GM18907 (cell line): ENCODE data around the gene S100A13.
A peak's percentile ranks its signal among the peaks of the same experiment; 100 is the strongest.
"Not testable (repeated sequence)": the region's sequence is repeated elsewhere in the genome, so short reads cannot be mapped to it uniquely, and the experiment has no call there.

ENCODE experiments used
- ATAC-seq: cut with Tn5 transposase; IDR thresholded peaks from one replicate; pipeline ENCODE4 v1.9.1; 2021; ENCODE audit warnings: mild to moderate bottlenecking, moderate library complexity; ENCODE audit not compliant: unreplicated experiment

S100A13 gene

GRCh38 chr1:153649137-153649862, 22.0 kb upstream of the S100A13 start:
- ATAC-seq: no peak

- ATAC-seq: no peak
Measured at GRCh38 chr1:153648000-153648643, 20.8 kb upstream of the S100A13 start.

GRCh38 chr1:153647346-153647714, 20.0 kb upstream of the S100A13 start:
- ATAC-seq: no peak

GRCh38 chr1:153646672-153647345, 19.5 kb upstream of the S100A13 start:
- no peak for ATAC-seq

GRCh38 chr1:153643816-153644215, 16.5 kb upstream of the S100A13 start:
- ATAC-seq: no peak

GRCh38 chr1:153643100-153643499, 15.8 kb upstream of the S100A13 start:
- ATAC-seq: no peak

- no peak for ATAC-seq
Measured at GRCh38 chr1:153642161-153642560, 14.9 kb upstream of the S100A13 start.

- ATAC-seq: no peak
Measured at GRCh38 chr1:153640861-153641260, 13.6 kb upstream of the S100A13 start.

- not testable (repeated sequence) for ATAC-seq
Measured at GRCh38 chr1:153640213-153640612, 12.9 kb upstream of the S100A13 start.

GRCh38 chr1:153639280-153639679, 12.0 kb upstream of the S100A13 start:
- no peak for ATAC-seq

GRCh38 chr1:153638261-153638660, 11.0 kb upstream of the S100A13 start:
- ATAC-seq: no peak

GRCh38 chr1:153636312-153636711, 9.0 kb upstream of the S100A13 start:
- ATAC-seq: no peak

- ATAC-seq: no peak
Measured at GRCh38 chr1:153635872-153636271, 8.6 kb upstream of the S100A13 start.

- ATAC-seq: peak; percentile 91
Measured at GRCh38 chr1:153633754-153634665, 6.7 kb upstream of the S100A13 start, which contains the start of gene CHTOP. TSS of gene CHTOP (plus strand) at chr1:153634066. CDS start at chr1:153636589, 2,523 bp downstream.

- ATAC-seq: peak; percentile 9
Measured at GRCh38 chr1:153633161-153633753, 6.0 kb upstream of the S100A13 start.

- no peak for ATAC-seq
Measured at GRCh38 chr1:153631047-153632022, 4.0 kb upstream of the S100A13 start.

GRCh38 chr1:153630384-153630783, 3.1 kb upstream of the S100A13 start:
- ATAC-seq: no peak

- ATAC-seq: no peak
Measured at GRCh38 chr1:153629971-153630370, 2.7 kb upstream of the S100A13 start.

GRCh38 chr1:153629343-153629665, 2.0 kb upstream of the S100A13 start:
- no peak for ATAC-seq
